AG04450 (cell line): ENCODE results near the gene PHC2. TPM values are rescaled to one million over a fixed set of nuclear protein-coding genes. Genes with fewer than 3 reads are reported as not detected.

Source experiments
- CTCF ChIA-PET: fragments of 300-600, 350-600 bp; formaldehyde crosslinking; extraction: SDS; loops from one replicate; lab custom pipeline; 2022; ENCODE audit warnings: antibody characterized with exemption, inconsistent platforms; lab: Charles Lee
- POLR2A ChIA-PET: fragments of 350-600 bp; formaldehyde crosslinking; extraction: SDS; loops from one replicate; lab custom pipeline; 2021; ENCODE audit warnings: antibody characterized with exemption, inconsistent platforms; lab: Yijun Ruan, JAX
- DNase-seq: peaks from one replicate; pipeline ENCODE4 v3.0.0-alpha.2; 2011; ENCODE audit warnings: low read depth, low spot score
- H3K27ac ChIP-seq: one replicate; pipeline ENCODE4 v1.5.1; 2012; ENCODE audit warnings: low read depth, low read length, control low read depth
- H3K27me3 ChIP-seq: one replicate; pipeline ENCODE4 v1.6.0; 2012; ENCODE audit warnings: low read length; ENCODE audit not compliant: control insufficient read depth, insufficient read depth
- H3K4me3 ChIP-seq: 2 replicates; pipeline ENCODE4 v1.5.1; 2011; ENCODE audit warnings: mild to moderate bottlenecking, low read depth, low read length, control low read depth
- H3K9me3 ChIP-seq: 2 replicates; pipeline ENCODE4 v1.5.1; 2012; ENCODE audit warnings: low read length; ENCODE audit not compliant: control insufficient read depth, insufficient read depth
- CTCF ChIP-seq: IDR thresholded peaks from 2 replicates; pipeline ENCODE4 v1.5.1; 2011; ENCODE audit warnings: low read depth, low read length, control low read depth, inconsistent platforms
- polyA plus RNA-seq: library from polyadenylated mRNA; depleted of rRNA; stranded (reverse); fragments of >200 nt; gene quantifications from 2 replicates; pipeline ENCODE4 v1.2.3, GENCODE V29; 2011

Gene PHC2
- polyA plus RNA-seq, 1 experiment, result 47.1 TPM

- Histone ChIP-seq H3K27me3 (no peaks in the 10 kb centered on the region), H3K27ac (no peak overlapping the region), H3K4me3 (no peak overlapping the region), H3K9me3 (peaks cover 4% of the 10 kb centered on the region; the same call in 1 of the 2 replicates)
- POLR2A ChIA-PET, result no interaction called here
- CTCF ChIA-PET, result interaction anchor here (0.6 to 5.2 kb wide), 8 partner anchors 64 to 275 kb away, joined by 3 to 51 read pairs (median 4); no protein-coding TSS in a partner anchor
- TF ChIP-seq CTCF, result no peak
- no peak for DNase-seq
Measured at GRCh38 chr1:33368431-33368830, 62.5 kb downstream of the PHC2 start.

GRCh38 chr1:33367485-33368405 is 63.1 kb downstream of the PHC2 start:
- H3K9me3 ChIP-seq, result peaks cover 4% of the 10 kb centered on the region; the same call in 1 of the 2 replicates
- POLR2A ChIA-PET, result no interaction called here
- peak; percentile 97 for TF ChIP-seq CTCF
- no peak overlapping the region for H3K4me3 ChIP-seq
- H3K27ac ChIP-seq, result no peak overlapping the region
- CTCF ChIA-PET, result interaction anchor here (0.6 to 5.2 kb wide), 9 partner anchors 13 to 272 kb away, joined by 3 to 51 read pairs (median 5); no protein-coding TSS in a partner anchor
- no peaks in the 10 kb centered on the region for H3K27me3 ChIP-seq
- no peak for DNase-seq

GRCh38 chr1:33366762-33367484 is 64.0 kb downstream of the PHC2 start:
- H3K27ac ChIP-seq, result no peak overlapping the region
- H3K4me3 ChIP-seq, result no peak overlapping the region
- H3K27me3 ChIP-seq, result no peaks in the 10 kb centered on the region
- no peak for DNase-seq
- ChIA-PET POLR2A (no interaction called here), CTCF (interaction anchor here (0.7 to 5.2 kb wide), 8 partner anchors 13 to 271 kb away, joined by 3 to 51 read pairs (median 4); partner anchors contain the start of gene ZSCAN20)
- H3K9me3 ChIP-seq, result peaks cover 4% of the 10 kb centered on the region; the same call in 1 of the 2 replicates
- no peak for TF ChIP-seq CTCF

GRCh38 chr1:33365560-33365997 is 65.3 kb downstream of the PHC2 start:
- H3K4me3 ChIP-seq, result no peak overlapping the region
- no peak for TF ChIP-seq CTCF
- H3K27me3 ChIP-seq, result no peaks in the 10 kb centered on the region
- CTCF ChIA-PET, result interaction anchor here (0.6 to 3.1 kb wide), 5 partner anchors 24 to 239 kb away, joined by 3 to 12 read pairs (median 3); partner anchors contain the start of gene ZSCAN20
- H3K9me3 ChIP-seq, result peaks cover 4% of the 10 kb centered on the region; the same call in 1 of the 2 replicates
- DNase-seq, result no peak
- no peak overlapping the region for H3K27ac ChIP-seq
- POLR2A ChIA-PET, result interaction anchor here (1.0 kb wide), 1 partner anchor 16 kb away, joined by 6 read pairs; no protein-coding TSS in a partner anchor
